GM12878 (cell line): Measurements from ENCODE around the gene SEMA4D.

Source experiments
- CBX5 ChIP-seq: sonication (generic); IDR thresholded peaks from 2 replicates; pipeline ENCODE4 v1.6.1; 2016; ENCODE audit warnings: low read depth, moderate library complexity, mild to moderate bottlenecking, inconsistent platforms
- CTCF ChIP-seq, 3 experiments: IDR thresholded peaks in 2 of 3; conservative IDR thresholded peaks in 1 of 3; 2 replicates each; pipeline ENCODE4 v1.5.1; 2011; ENCODE audit warnings: low read depth in 3 of 3, low read length in 3 of 3, mild to moderate bottlenecking in 3 of 3, control low read depth in 2 of 3, moderate library complexity in 2 of 3, inconsistent platforms in 1 of 3, mixed read lengths in 1 of 3; ENCODE audit not compliant: control insufficient read depth in 2 of 3, insufficient read depth in 1 of 3; ENCODE audit errors: extremely low read depth in 1 of 3
- MXI1 ChIP-seq: fragments of 150-350 bp; IDR thresholded peaks from 2 replicates; pipeline ENCODE4 v1.6.1; 2011; ENCODE audit warnings: low read depth, mild to moderate bottlenecking, inconsistent platforms, low read length, improper control_type of control experiment
- NR2C2 ChIP-seq: IDR thresholded peaks from 2 replicates; pipeline ENCODE4 v1.6.1; 2011; ENCODE audit warnings: borderline replicate concordance, low read depth; ENCODE audit not compliant: control insufficient read depth, insufficient read length
- POLR2A ChIP-seq: IDR thresholded peaks from 2 replicates; pipeline ENCODE4 v1.6.1; 2011; ENCODE audit warnings: low read depth, mild to moderate bottlenecking, low read length
- POLR2AphosphoS5 ChIP-seq: IDR thresholded peaks from 2 replicates; pipeline ENCODE4 v1.6.1; 2011; ENCODE audit warnings: mild to moderate bottlenecking, low read length, inconsistent platforms
- STAT1 ChIP-seq: fragments of 450-650 bp; conservative IDR thresholded peaks from 2 replicates; pipeline ENCODE4 v1.6.1; 2014; ENCODE audit warnings: antibody characterized with exemption, mild to moderate bottlenecking
- ZBTB33 ChIP-seq: fragments of 450-650 bp; IDR thresholded peaks from 2 replicates; pipeline ENCODE4 v1.6.1; 2017; ENCODE audit warnings: mild to moderate bottlenecking
- ZNF274 ChIP-seq: IDR thresholded peaks from one replicate; pipeline ENCODE4 v1.8.0; 2011; ENCODE audit not compliant: insufficient read length, insufficient read depth
- ZSCAN29 ChIP-seq: fragments of 450-650 bp; IDR thresholded peaks from 2 replicates; pipeline ENCODE4 v1.6.1; 2017; ENCODE audit warnings: mild to moderate bottlenecking, moderate library complexity

- TF ChIP-seq CBX5 (no peak), NR2C2 (no peak), CTCF (IDR thresholded peaks at IDR 0.05 in 2 of 3, conservative IDR thresholded peaks at IDR 0.05 in 1 of 3; ENCODE audit: control insufficient read depth in 2 of 3, extremely low read depth in 1 of 3, insufficient read depth in 1 of 3, low read depth in 3 of 3, low read length in 3 of 3) (no peak), ZNF274 (no peak), ZSCAN29 (no peak), MXI1 (no peak), STAT1 (no peak), POLR2A (no peak), POLR2AphosphoS5 (no peak), ZBTB33 (no peak)
Measured at GRCh38 chr9:89408628-89409101, 89.2 kb downstream of the SEMA4D start.
